Erythroblast (primary cell): Measurements from ENCODE around the gene TUFM.
A peak's percentile ranks its signal among the peaks of the same experiment; 100 is the strongest.

Experiments used
- DNase-seq, 2 experiments: peaks; one replicate each; lab custom pipeline; 2025; lab: John Stamatoyannopoulos, UW
- GATA1 ChIP-seq: IDR thresholded peaks from 2 replicates; pipeline ENCODE4 v1.6.1; 2011; ENCODE audit warnings: low read depth, mild to moderate bottlenecking, control low read depth, low read length, moderate library complexity
- POLR2A ChIP-seq: IDR thresholded peaks from 2 replicates; pipeline ENCODE4 v1.6.1; 2011; ENCODE audit warnings: mild to moderate bottlenecking, low read length

The TUFM gene

GRCh38 chr16:28865722-28866453, 19.7 kb upstream of the TUFM start:
- DNase-seq, result no peak
- TF ChIP-seq GATA1 (no peak), POLR2A (no peak)

GRCh38 chr16:28865001-28865688, 19.0 kb upstream of the TUFM start:
- no peak for TF ChIP-seq GATA1
- TF ChIP-seq POLR2A, result no peak
- no peak for DNase-seq

GRCh38 chr16:28863929-28864793, 18.0 kb upstream of the TUFM start:
- DNase-seq, result peak in 1 of 2 experiments; percentile 49

GRCh38 chr16:28859326-28859725, 13.2 kb upstream of the TUFM start:
- TF ChIP-seq GATA1 (no peak), POLR2A (no peak)
- no peak for DNase-seq

More at GRCh38 chr16:28863929-28864793, 18.0 kb upstream of the TUFM start:
- TF ChIP-seq GATA1, result no peak
- no peak for TF ChIP-seq POLR2A

GRCh38 chr16:28858421-28858820, 12.3 kb upstream of the TUFM start:
- TF ChIP-seq POLR2A (no peak), GATA1 (no peak)
- DNase-seq, result no peak

GRCh38 chr16:28846933-28847273, 755 bp upstream of the TUFM start:
- DNase-seq, result peak in 1 of 2 experiments; percentile 56
- TF ChIP-seq POLR2A (no peak), GATA1 (no peak)

GRCh38 chr16:28845761-28846079, 428 bp downstream of the TUFM start:
- no peak for DNase-seq
- TF ChIP-seq POLR2A, result no peak
- TF ChIP-seq GATA1, result no peak

- DNase-seq, result peak; percentile 64 to 70
- TF ChIP-seq POLR2A (no peak), GATA1 (no peak)
Observed at GRCh38 chr16:28845293-28845692, 855 bp downstream of the TUFM start.

GRCh38 chr16:28844226-28844885, 1.8 kb downstream of the TUFM start:
- DNase-seq, result no peak
- TF ChIP-seq POLR2A (no peak), GATA1 (no peak)

- DNase-seq, result no peak
- TF ChIP-seq POLR2A (no peak), GATA1 (no peak)
Observed at GRCh38 chr16:28843766-28844165, 2.4 kb downstream of the TUFM start.

- TF ChIP-seq POLR2A (no peak), GATA1 (no peak)
- DNase-seq, result no peak
Observed at GRCh38 chr16:28842696-28843095, 3.5 kb downstream of the TUFM start.

- TF ChIP-seq GATA1 (no peak), POLR2A (no peak)
- no peak for DNase-seq
Observed at GRCh38 chr16:28839899-28840298, 6.2 kb downstream of the TUFM start.

- TF ChIP-seq GATA1, result no peak
- TF ChIP-seq POLR2A, result no peak
- DNase-seq, result no peak
Observed at GRCh38 chr16:28839004-28839639, 7.0 kb downstream of the TUFM start.

- no peak for DNase-seq
- TF ChIP-seq POLR2A, result no peak
- TF ChIP-seq GATA1, result no peak
Observed at GRCh38 chr16:28838558-28838918, 7.6 kb downstream of the TUFM start.
